Fibroblast of skin of scalp (primary cell): Measurements from ENCODE around the gene KCNJ14.
A peak's percentile ranks its signal among the peaks of the same experiment; 100 is the strongest.

Experiments used
- DNase-seq: peaks from one replicate; pipeline ENCODE4 v3.0.0-alpha.2; 2013

Gene KCNJ14

GRCh38 chr19:48509467-48510194, 54.3 kb downstream of the KCNJ14 start:
- no peak for DNase-seq

- peak; percentile 55 for DNase-seq
Measured at GRCh38 chr19:48510421-48511268, 55.3 kb downstream of the KCNJ14 start.

DNA sequence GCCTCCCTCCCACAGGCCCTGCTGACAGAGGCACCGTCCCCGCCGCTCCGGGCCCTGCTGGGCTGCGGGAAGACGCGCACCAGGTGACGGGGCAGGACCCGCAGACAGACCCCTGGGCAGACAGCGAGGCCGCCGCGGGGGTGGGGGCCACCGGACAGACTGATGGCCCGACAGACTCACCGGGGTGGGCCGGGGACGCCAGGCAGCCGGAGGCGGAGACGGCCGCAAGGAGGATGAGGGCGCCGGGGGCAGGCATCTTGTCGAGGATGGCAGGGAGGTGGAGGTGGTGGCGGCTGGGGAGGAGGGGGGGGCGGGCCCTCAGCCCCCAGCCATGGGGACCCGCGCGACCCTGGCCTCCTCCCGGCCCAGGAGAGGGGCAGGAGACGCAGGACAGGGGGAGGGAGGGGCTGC, 56.0 kb downstream of the KCNJ14 start:
- no peak for DNase-seq

GRCh38 chr19:48511800-48512503, 56.6 kb downstream of the KCNJ14 start, which contains the start of gene LMTK3:
Gene LMTK3 (minus strand): TSS chr19:48511835. CDS start chr19:48511576, 259 bp downstream.
- peak; percentile 59 for DNase-seq

DNA sequence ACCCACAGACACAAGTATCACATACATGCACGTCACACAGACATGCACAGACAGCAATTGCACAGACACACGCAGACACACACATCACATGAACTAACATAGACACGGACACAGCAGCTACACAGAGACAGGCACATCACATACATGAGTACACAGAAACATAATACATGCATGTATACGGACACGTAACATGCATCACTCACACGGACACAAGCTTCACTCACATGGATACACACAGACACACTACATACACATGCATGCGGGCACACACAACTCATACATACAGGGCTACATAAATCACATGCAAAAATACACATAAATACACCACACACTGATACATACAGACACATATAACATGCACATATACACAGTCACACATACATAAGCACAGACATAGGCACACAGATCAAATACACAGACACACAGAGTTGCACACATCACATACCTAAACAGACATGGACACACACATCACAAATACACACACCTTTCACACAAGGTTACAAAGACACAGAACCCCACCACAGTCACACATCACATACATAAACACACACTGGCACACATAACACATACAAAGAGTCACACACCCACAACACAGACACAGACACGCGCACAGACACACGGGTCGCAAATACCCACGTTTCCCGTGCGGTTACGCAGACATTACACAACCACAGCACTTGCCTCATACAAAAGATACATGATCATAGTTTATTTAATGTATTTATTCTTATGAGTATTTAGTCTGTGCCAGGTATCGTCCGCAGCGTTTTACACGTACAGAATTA, 57.3 kb downstream of the KCNJ14 start:
- DNase-seq, result no peak

DNA sequence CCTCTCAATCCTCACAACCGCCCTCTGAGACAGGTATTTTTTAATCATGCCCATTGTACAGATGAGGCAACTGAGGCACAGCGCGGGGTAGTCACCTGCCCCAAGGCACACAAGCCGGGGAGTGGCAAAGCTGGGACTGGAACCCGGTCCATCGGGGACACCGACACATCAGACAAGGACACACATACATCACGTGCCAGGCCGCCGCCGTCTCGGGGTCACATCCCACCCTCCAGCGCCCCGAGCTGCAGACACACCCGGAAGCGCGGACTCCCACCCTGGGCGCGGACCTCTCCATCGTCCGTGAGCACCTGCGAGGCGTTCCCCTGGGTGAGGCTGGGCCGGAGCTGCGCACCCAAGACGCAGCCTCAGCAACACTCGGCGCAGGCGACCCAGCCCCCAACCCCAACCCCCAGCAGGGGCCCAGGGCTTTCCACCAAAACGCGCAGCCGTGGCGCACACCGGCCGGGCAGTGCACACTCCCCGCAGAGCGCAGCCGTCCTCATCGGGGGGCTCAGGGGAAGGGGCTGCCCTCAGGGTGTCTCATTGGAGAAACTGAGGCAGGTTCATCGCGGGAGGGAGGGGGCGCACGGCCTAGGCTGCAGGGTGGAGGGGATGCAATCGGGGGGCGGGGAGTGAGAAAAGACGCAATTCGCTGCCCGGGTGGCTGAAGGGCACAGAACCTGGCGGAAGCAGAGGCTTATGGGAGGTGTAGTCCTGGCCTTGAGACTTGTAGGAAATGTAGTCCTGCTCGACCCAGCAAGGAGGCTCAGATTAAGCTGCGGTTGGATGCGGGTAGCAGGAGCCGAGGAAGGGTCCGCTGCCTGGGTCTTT, 58.1 kb downstream of the KCNJ14 start:
- DNase-seq, result peak; percentile 60

GRCh38 chr19:48514123-48514458, 58.7 kb downstream of the KCNJ14 start:
- no peak for DNase-seq

DNA sequence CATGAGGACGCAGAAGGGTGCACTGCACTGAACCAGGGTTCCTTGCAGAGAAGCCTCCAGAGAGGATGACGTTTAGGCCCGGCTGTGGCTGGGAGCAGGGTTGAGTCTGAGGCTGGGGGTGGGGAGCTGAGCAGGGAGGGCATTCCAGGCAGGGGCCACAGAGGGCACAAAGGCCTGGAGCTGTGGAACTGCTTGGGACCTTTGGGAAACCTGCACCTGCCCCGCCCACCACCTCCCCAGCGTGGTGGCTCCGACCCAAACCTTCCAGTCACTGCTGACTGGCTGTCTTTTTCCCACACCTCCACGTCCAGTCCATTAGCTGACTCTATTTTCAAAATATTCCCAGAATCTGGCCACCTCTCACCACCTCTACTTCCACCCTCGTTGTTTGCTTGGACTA, 61.2 kb downstream of the KCNJ14 start:
- DNase-seq, result no peak
